ENCODE measurements around the gene COL11A2. TPM values are rescaled to one million over a fixed set of nuclear protein-coding genes. Genes with fewer than 3 reads are reported as not detected.

The COL11A2 gene
- total and polyA plus RNA-seq, 2 of the 13 experiments (the other 11 are each of a cell fraction or from before 2014, with no cell fraction given): 0.55 TPM

DNA sequence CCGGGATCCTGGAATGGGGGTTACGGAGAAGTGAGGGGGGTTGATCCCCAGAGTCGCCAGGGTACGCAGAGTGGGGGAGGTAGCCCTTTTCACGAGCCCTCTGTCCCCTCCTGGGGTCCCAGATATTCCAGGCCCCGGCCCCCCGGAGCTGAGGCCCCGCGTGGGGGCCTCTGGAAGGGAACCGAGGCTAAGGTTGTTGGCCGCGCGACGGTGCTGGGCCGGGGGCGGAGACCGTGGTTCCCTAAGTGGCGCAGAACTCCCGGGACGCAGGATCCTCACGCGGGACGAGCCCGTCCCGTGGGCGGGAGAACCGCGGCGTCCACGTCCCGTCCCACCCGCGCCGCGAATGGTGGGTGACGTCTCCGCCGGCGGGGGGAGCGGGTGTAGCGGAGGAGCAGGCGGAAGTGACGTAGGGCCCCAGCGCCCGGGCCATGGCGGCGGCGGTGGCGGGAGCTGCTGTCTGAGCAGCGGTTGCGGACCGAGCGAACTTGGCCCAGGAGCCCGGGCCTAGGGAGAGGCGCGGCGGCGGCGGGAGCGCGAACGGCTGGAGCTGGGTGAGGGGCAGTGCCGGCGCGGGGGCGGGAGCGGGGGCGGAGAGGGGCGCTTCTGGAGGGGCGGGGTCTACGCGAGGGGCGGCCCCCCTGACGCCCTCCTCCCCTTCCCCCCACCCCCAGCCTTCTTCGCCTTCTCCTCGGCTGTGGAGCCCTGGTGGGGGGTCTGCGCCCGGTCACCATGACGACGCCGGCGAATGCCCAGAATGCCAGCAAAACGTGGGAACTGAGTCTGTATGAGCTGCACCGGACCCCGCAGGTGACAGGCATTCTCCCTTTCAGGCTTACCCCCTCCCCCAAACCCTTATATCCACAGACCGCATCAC is 16.1 kb upstream of the COL11A2 start, which contains the start of gene RING1 (continued):
- TF ChIP-seq, protein P1, sequence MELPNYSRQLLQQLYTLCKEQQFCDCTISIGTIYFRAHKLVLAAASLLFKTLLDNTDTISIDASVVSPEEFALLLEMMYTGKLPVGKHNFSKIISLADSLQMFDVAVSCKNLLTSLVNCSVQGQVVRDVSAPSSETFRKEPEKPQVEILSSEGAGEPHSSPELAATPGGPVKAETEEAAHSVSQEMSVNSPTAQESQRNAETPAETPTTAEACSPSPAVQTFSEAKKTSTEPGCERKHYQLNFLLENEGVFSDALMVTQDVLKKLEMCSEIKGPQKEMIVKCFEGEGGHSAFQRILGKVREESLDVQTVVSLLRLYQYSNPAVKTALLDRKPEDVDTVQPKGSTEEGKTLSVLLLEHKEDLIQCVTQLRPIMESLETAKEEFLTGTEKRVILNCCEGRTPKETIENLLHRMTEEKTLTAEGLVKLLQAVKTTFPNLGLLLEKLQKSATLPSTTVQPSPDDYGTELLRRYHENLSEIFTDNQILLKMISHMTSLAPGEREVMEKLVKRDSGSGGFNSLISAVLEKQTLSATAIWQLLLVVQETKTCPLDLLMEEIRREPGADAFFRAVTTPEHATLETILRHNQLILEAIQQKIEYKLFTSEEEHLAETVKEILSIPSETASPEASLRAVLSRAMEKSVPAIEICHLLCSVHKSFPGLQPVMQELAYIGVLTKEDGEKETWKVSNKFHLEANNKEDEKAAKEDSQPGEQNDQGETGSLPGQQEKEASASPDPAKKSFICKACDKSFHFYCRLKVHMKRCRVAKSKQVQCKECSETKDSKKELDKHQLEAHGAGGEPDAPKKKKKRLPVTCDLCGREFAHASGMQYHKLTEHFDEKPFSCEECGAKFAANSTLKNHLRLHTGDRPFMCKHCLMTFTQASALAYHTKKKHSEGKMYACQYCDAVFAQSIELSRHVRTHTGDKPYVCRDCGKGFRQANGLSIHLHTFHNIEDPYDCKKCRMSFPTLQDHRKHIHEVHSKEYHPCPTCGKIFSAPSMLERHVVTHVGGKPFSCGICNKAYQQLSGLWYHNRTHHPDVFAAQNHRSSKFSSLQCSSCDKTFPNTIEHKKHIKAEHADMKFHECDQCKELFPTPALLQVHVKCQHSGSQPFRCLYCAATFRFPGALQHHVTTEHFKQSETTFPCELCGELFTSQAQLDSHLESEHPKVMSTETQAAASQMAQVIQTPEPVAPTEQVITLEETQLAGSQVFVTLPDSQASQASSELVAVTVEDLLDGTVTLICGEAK (IDR thresholded peaks at IDR 0.05): no peak
- TF ChIP-seq, protein P1 (CRISPR knock-in tag; IDR thresholded peaks at IDR 0.05): peak; percentile 80; the same call in 1 of the 2 replicates
- TF ChIP-seq ZC3H4 (CRISPR knock-in tag; IDR thresholded peaks at IDR 0.05; ENCODE audit: borderline replicate concordance) (no peak), SAFB2 (CRISPR knock-in tag; IDR thresholded peaks at IDR 0.05; ENCODE audit: borderline replicate concordance, low read depth) (peak; percentile 97), HOXA9 (CRISPR knock-in tag; IDR thresholded peaks at IDR 0.05; ENCODE audit: borderline replicate concordance) (peak; percentile 76), ZNF552 (CRISPR knock-in tag; IDR thresholded peaks at IDR 0.05; ENCODE audit: borderline replicate concordance) (peak; percentile 77), SNRNP70 (IDR thresholded peaks at IDR 0.05; ENCODE audit: low read depth, low read length) (no peak), ZNF614 (CRISPR knock-in tag; IDR thresholded peaks at IDR 0.05; ENCODE audit: borderline replicate concordance) (no peak; the same call in 1 of the 2 replicates), ZNF383 (CRISPR knock-in tag; IDR thresholded peaks at IDR 0.05; ENCODE audit: borderline replicate concordance) (0 out of 2 replicates have a peak, but pooled peaks have one; percentile 50), NCOR1 (IDR thresholded peaks at IDR 0.05; ENCODE audit: borderline replicate concordance, low read length) (no peak), ZFP36 (IDR thresholded peaks at IDR 0.05; ENCODE audit: borderline replicate concordance, low read depth, low read length, partially characterized antibody) (no peak), TCF7L2 (IDR thresholded peaks at IDR 0.05; ENCODE audit: low read depth, low read length) (no peak), NONO (IDR thresholded peaks at IDR 0.05) (no peak), NONO (CRISPR knock-in tag; conservative IDR thresholded peaks at IDR 0.05) (peak; percentile 92), XRCC5 (optimal IDR thresholded peaks at IDR 0.05; ENCODE audit: low read length) (no peak)
- TF ChIP-seq, protein P2, sequence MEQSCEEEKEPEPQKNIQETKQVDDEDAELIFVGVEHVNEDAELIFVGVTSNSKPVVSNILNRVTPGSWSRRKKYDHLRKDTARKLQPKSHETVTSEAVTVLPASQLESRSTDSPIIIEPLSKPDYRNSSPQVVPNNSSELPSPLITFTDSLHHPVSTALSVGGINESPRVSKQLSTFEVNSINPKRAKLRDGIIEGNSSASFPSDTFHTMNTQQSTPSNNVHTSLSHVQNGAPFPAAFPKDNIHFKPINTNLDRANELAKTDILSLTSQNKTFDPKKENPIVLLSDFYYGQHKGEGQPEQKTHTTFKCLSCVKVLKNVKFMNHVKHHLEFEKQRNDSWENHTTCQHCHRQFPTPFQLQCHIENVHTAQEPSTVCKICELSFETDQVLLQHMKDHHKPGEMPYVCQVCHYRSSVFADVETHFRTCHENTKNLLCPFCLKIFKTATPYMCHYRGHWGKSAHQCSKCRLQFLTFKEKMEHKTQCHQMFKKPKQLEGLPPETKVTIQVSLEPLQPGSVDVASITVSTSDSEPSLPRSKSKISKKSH (CRISPR knock-in tag; IDR thresholded peaks at IDR 0.05; ENCODE audit: borderline replicate concordance): peak; percentile 42; the same call in 1 of the 2 replicates
